Kidney epithelial cell (primary cell): Measurements from ENCODE around the gene AKNAD1. TPM values are rescaled to one million over a fixed set of nuclear protein-coding genes. Genes with fewer than 3 reads are reported as not detected.

Experiments used
- DNase-seq: peaks from one replicate; pipeline ENCODE4 v3.0.0-alpha.2; 2010; ENCODE audit warnings: low read depth
- H3K27me3 ChIP-seq: 2 replicates; pipeline ENCODE4 v1.6.0; 2011; ENCODE audit warnings: low read length; ENCODE audit not compliant: control insufficient read depth, insufficient read depth
- H3K36me3 ChIP-seq: 2 replicates; pipeline ENCODE4 v1.5.1; 2011; ENCODE audit warnings: low read length; ENCODE audit not compliant: control insufficient read depth, insufficient read depth
- H3K4me3 ChIP-seq: 2 replicates; pipeline ENCODE4 v1.5.1; 2011; ENCODE audit warnings: low read depth, mild to moderate bottlenecking, control low read depth, low read length
- total RNA-seq: library from RNA; depleted of rRNA; stranded (reverse); fragments of >200 nt; gene quantifications from 2 replicates; pipeline ENCODE4 v1.2.3, GENCODE V29; 2015
- TF ChIP-seq, protein P1 (sequence below): IDR thresholded peaks from 2 replicates; pipeline ENCODE4 v1.5.1; 2011; ENCODE audit warnings: mild to moderate bottlenecking, moderate library complexity, low read length, control low read depth, inconsistent platforms; ENCODE audit not compliant: insufficient read depth, poor library complexity, severe bottlenecking

AKNAD1 gene
- total RNA-seq, 1 donor from 2014 or later = 1.8 TPM

GRCh38 chr1:108814343-108815125, 42.4 kb downstream of the AKNAD1 start:
- Histone ChIP-seq H3K36me3 (no peaks in the 10 kb centered on the region), H3K4me3 (no peak overlapping the region), H3K27me3 (no peaks in the 10 kb centered on the region)
- no peak for DNase-seq
- TF ChIP-seq, protein P1, sequence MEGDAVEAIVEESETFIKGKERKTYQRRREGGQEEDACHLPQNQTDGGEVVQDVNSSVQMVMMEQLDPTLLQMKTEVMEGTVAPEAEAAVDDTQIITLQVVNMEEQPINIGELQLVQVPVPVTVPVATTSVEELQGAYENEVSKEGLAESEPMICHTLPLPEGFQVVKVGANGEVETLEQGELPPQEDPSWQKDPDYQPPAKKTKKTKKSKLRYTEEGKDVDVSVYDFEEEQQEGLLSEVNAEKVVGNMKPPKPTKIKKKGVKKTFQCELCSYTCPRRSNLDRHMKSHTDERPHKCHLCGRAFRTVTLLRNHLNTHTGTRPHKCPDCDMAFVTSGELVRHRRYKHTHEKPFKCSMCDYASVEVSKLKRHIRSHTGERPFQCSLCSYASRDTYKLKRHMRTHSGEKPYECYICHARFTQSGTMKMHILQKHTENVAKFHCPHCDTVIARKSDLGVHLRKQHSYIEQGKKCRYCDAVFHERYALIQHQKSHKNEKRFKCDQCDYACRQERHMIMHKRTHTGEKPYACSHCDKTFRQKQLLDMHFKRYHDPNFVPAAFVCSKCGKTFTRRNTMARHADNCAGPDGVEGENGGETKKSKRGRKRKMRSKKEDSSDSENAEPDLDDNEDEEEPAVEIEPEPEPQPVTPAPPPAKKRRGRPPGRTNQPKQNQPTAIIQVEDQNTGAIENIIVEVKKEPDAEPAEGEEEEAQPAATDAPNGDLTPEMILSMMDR = no peak

- no peak for DNase-seq
- Histone ChIP-seq H3K36me3 (no peaks in the 10 kb centered on the region), H3K4me3 (no peak overlapping the region), H3K27me3 (no peaks in the 10 kb centered on the region)
- TF ChIP-seq, protein P1 = no peak
Observed at GRCh38 chr1:108813326-108813725, 43.6 kb downstream of the AKNAD1 start.

- no peak for DNase-seq
- H3K36me3 ChIP-seq = no peaks in the 10 kb centered on the region
- TF ChIP-seq, protein P1 = no peak
- H3K27me3 ChIP-seq = no peaks in the 10 kb centered on the region
- no peak overlapping the region for H3K4me3 ChIP-seq
Observed at GRCh38 chr1:108811611-108812010, 45.3 kb downstream of the AKNAD1 start.

DNA sequence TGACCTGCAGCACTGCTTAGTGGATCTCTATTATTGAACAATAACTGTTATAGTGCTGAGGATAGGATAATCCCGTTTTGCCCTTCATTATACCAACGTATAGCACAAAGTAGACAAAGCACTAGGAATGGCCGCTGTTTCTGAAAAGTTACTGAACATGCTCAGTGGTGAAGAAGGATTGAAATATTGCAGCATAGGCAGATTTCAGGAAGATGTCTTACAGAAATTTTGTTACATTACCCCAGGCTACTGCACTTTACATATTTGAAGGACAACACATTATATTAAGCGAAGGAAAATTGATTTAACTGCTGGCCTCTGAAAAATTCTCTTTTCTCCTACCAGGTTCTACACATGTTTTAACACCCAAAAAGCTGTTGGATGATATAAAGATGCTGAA, 48.5 kb downstream of the AKNAD1 start:
- Histone ChIP-seq H3K4me3 (no peak overlapping the region), H3K36me3 (peaks cover 1% of the 10 kb centered on the region), H3K27me3 (no peaks in the 10 kb centered on the region)
- TF ChIP-seq, protein P1 = no peak
- DNase-seq = no peak

DNA sequence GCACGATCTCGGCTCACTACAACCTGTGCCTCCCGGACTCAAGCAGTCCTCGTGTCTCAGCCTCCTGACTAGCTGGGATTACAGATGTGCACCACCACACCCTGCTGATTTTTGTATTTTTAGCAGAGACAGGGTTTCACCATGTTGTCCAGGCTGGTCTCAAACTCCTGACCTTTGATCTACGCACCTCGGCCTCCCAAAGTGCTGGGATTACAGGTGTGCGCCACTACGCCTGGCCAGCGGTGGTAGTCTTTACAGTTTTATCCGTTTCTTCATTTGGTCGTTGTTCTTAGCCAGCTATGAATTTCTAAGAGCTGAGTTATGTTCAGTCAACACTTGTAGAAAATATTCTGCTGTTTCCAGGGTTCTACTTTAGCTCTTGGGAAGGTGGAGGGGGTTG, 53.3 kb downstream of the AKNAD1 start:
- DNase-seq = no peak
- H3K27me3 ChIP-seq = no peaks in the 10 kb centered on the region
- H3K4me3 ChIP-seq = no peak overlapping the region
- H3K36me3 ChIP-seq = peaks cover 1% of the 10 kb centered on the region
- TF ChIP-seq, protein P1 = no peak

- no peak for DNase-seq
- H3K36me3 ChIP-seq = peaks cover 3% of the 10 kb centered on the region
- TF ChIP-seq, protein P1 = no peak
- H3K27me3 ChIP-seq = no peaks in the 10 kb centered on the region
- H3K4me3 ChIP-seq = no peak overlapping the region
Observed at GRCh38 chr1:108801101-108801500, 55.8 kb downstream of the AKNAD1 start.
